H1 (cell line): ENCODE results near the gene UCHL1. TPM values are rescaled to one million over a fixed set of nuclear protein-coding genes. Genes with fewer than 3 reads are reported as not detected.

Source experiments
- CTCF ChIA-PET: fragments of 300-600 bp; sonication (Branson Sonifier 250); formaldehyde crosslinking; loops from one replicate; lab custom pipeline; 2021; ENCODE audit not compliant: partially characterized antibody; lab: Charles Lee
- POLR2A ChIA-PET: fragments of 300-600 bp; sonication (Branson Sonifier 250); formaldehyde crosslinking; loops from one replicate; lab custom pipeline; 2021; ENCODE audit warnings: inconsistent platforms; ENCODE audit not compliant: partially characterized antibody; lab: Charles Lee
- DNase-seq, 2 experiments: peaks; one replicate each; pipeline versions ENCODE4 v3.0.0 to v3.0.0-alpha.2; 2010 to 2022; ENCODE audit warnings: low spot score in 2 of 2, low read depth in 1 of 2, mixed read lengths in 1 of 2
- FAIRE-seq: peaks from 2 replicates; lab custom pipeline; 2011; peaks lifted over from hg19 to GRCh38; lab: Jason Lieb, UNC
- H2AFZ ChIP-seq: 2 replicates; pipeline ENCODE4 v1.8.1; 2012; ENCODE audit warnings: low read length, inconsistent platforms
- H2AK5ac ChIP-seq: 2 replicates; pipeline ENCODE4 v1.6.1; 2013; ENCODE audit warnings: low read depth, low read length
- H2BK120ac ChIP-seq: replicated peaks from 2 replicates; pipeline ENCODE3; 2013; ENCODE audit warnings: low read depth, low read length, inconsistent platforms
- H2BK12ac ChIP-seq: 2 replicates; pipeline ENCODE4 v1.6.1; 2013; ENCODE audit warnings: low read depth, low read length
- H2BK15ac ChIP-seq: 2 replicates; pipeline ENCODE4 v1.6.1; 2013; ENCODE audit warnings: low read length
- H2BK20ac ChIP-seq: 2 replicates; pipeline ENCODE4 v1.6.1; 2013; ENCODE audit warnings: low read length
- H2BK5ac ChIP-seq: 2 replicates; pipeline ENCODE4 v1.6.1; 2013; ENCODE audit warnings: low read depth, low read length
- H3K14ac ChIP-seq: 2 replicates; pipeline ENCODE4 v1.6.1; 2013; ENCODE audit warnings: inconsistent platforms; ENCODE audit not compliant: insufficient read length
- H3K18ac ChIP-seq: 2 replicates; pipeline ENCODE4 v1.6.1; 2013; ENCODE audit warnings: low read length; ENCODE audit errors: extremely low read depth
- H3K23ac ChIP-seq: 2 replicates; pipeline ENCODE4 v1.6.1; 2013; ENCODE audit warnings: inconsistent platforms; ENCODE audit not compliant: insufficient read length
- H3K23me2 ChIP-seq: 2 replicates; pipeline ENCODE4 v1.6.1; 2013; ENCODE audit warnings: low read depth, low read length
- H3K27ac ChIP-seq: 2 replicates; pipeline ENCODE4 v1.6.1; 2011; ENCODE audit warnings: low read depth, low read length, inconsistent platforms
- H3K27me3 ChIP-seq, 4 experiments: replicated peaks in 1 of 4; 1 replicate in 1 of 4; 2 replicates in 3 of 4; pipeline versions ENCODE4 v1.6.1 to v1.8.1; 2011 to 2013; ENCODE audit warnings: low read length in 3 of 4, mild to moderate bottlenecking in 3 of 4, inconsistent platforms in 2 of 4, mixed read lengths in 2 of 4, moderate library complexity in 1 of 4; ENCODE audit not compliant: control insufficient read depth in 3 of 4, insufficient read depth in 3 of 4; ENCODE audit errors: extremely low read depth in 1 of 4
- H3K36me3 ChIP-seq, 4 experiments: 2 replicates each; pipeline versions ENCODE4 v1.6.1 to v1.8.1; 2011 to 2013; ENCODE audit warnings: mild to moderate bottlenecking in 4 of 4, low read length in 3 of 4, moderate library complexity in 2 of 4, control low read depth in 1 of 4, inconsistent platforms in 1 of 4; ENCODE audit not compliant: insufficient read depth in 4 of 4, control insufficient read depth in 2 of 4
- H3K4ac ChIP-seq: replicated peaks from 2 replicates; pipeline ENCODE3; 2013; ENCODE audit warnings: low read length, low read depth, mixed read lengths, inconsistent platforms; ENCODE audit not compliant: insufficient read length
- H3K4me1 ChIP-seq, 4 experiments: replicated peaks in 1 of 4; 1 replicate in 1 of 4; 2 replicates in 3 of 4; pipeline versions ENCODE4 v1.6.1 to v1.8.1; 2011 to 2013; ENCODE audit warnings: low read length in 3 of 4, inconsistent platforms in 2 of 4, mixed read lengths in 1 of 4; ENCODE audit not compliant: insufficient read depth in 4 of 4, control insufficient read depth in 3 of 4
- H3K4me2 ChIP-seq, 2 experiments: 2 replicates each; pipeline versions ENCODE4 v1.6.1 to v1.8.1; 2011 to 2013; ENCODE audit warnings: low read depth in 2 of 2, low read length in 2 of 2, control low read depth in 1 of 2, inconsistent platforms in 1 of 2, mild to moderate bottlenecking in 1 of 2; ENCODE audit not compliant: insufficient read depth in 1 of 2
- H3K4me3 ChIP-seq, 4 experiments: fragments of 200-600, 300-600 bp in 1 of 4; sonication (generic), shearing (Covaris generic), sonication (Bioruptor Twin) in 1 of 4; 2 replicates each; pipeline versions ENCODE4 v1.5.1 to v1.8.1; 2011 to 2016; ENCODE audit warnings: low read length in 4 of 4, low read depth in 3 of 4, control low read depth in 2 of 4, inconsistent platforms in 2 of 4, mild to moderate bottlenecking in 2 of 4, mixed read lengths in 1 of 4, moderate library complexity in 1 of 4; ENCODE audit not compliant: insufficient read depth in 2 of 4; ENCODE audit errors: extremely low read depth in 1 of 4
- H3K56ac ChIP-seq: replicated peaks from 2 replicates; pipeline ENCODE3; 2013; ENCODE audit warnings: low read depth, mild to moderate bottlenecking, mixed read lengths, low read length, inconsistent platforms; ENCODE audit not compliant: insufficient read length
- H3K79me1 ChIP-seq: 2 replicates; pipeline ENCODE4 v1.6.1; 2013; ENCODE audit warnings: low read depth, low read length, control low read depth
- H3K79me2 ChIP-seq, 2 experiments: 2 replicates each; pipeline versions ENCODE4 v1.6.1 to v1.8.1; 2012 to 2013; ENCODE audit warnings: low read length in 2 of 2, mild to moderate bottlenecking in 2 of 2, inconsistent platforms in 1 of 2; ENCODE audit not compliant: insufficient read depth in 2 of 2, control insufficient read depth in 1 of 2
- H3K9ac ChIP-seq, 4 experiments: replicated peaks in 1 of 4; 1 replicate in 1 of 4; 2 replicates in 3 of 4; pipeline versions ENCODE4 v1.6.1 to v1.8.1; 2011 to 2013; ENCODE audit warnings: low read depth in 3 of 4, low read length in 3 of 4, control low read depth in 2 of 4, mild to moderate bottlenecking in 2 of 4, moderate library complexity in 2 of 4, inconsistent platforms in 1 of 4; ENCODE audit errors: extremely low read depth in 1 of 4
- H3K9me3 ChIP-seq, 2 experiments: 2 replicates each; pipeline versions ENCODE4 v1.6.1 to v1.8.1; 2012 to 2013; ENCODE audit warnings: mild to moderate bottlenecking in 2 of 2, moderate library complexity in 2 of 2, control low read depth in 1 of 2, inconsistent platforms in 1 of 2, low read depth in 1 of 2, low read length in 1 of 2, mixed read lengths in 1 of 2; ENCODE audit not compliant: insufficient read depth in 2 of 2
- H4K20me1 ChIP-seq, 2 experiments: replicated peaks in 1 of 2; 2 replicates each; pipeline versions ENCODE3 to v1.8.1; 2011 to 2013; ENCODE audit warnings: inconsistent platforms in 2 of 2, low read length in 2 of 2, mild to moderate bottlenecking in 1 of 2; ENCODE audit not compliant: insufficient read depth in 2 of 2, control insufficient read depth in 1 of 2
- H4K5ac ChIP-seq: 2 replicates; pipeline ENCODE4 v1.6.1; 2013; ENCODE audit warnings: low read length, low read depth, mixed read lengths, inconsistent platforms; ENCODE audit not compliant: insufficient read length
- H4K8ac ChIP-seq: 2 replicates; pipeline ENCODE4 v1.8.0; 2013; ENCODE audit warnings: mild to moderate bottlenecking, moderate library complexity, low read length, inconsistent platforms; ENCODE audit not compliant: insufficient read depth; ENCODE audit errors: extremely low read depth
- H4K91ac ChIP-seq: replicated peaks from 2 replicates; pipeline ENCODE3; 2013; ENCODE audit warnings: low read length, mixed read lengths, inconsistent platforms; ENCODE audit not compliant: insufficient read length
- BACH1 ChIP-seq: IDR thresholded peaks from 2 replicates; pipeline ENCODE4 v1.6.1; 2012; ENCODE audit warnings: low read length, improper control_type of control experiment
- CEBPB ChIP-seq: IDR thresholded peaks from 2 replicates; pipeline ENCODE4 v1.6.1; 2012; ENCODE audit warnings: low read depth, low read length
- EP300 ChIP-seq, 2 experiments: IDR thresholded peaks; 1 replicate in 1 of 2; 2 replicates in 1 of 2; pipeline ENCODE4 v1.6.1; 2011 to 2012; ENCODE audit warnings: low read depth in 2 of 2, low read length in 2 of 2, mild to moderate bottlenecking in 2 of 2, borderline replicate concordance in 1 of 2, inconsistent platforms in 1 of 2, moderate library complexity in 1 of 2
- FOSL1 ChIP-seq: IDR thresholded peaks from 2 replicates; pipeline ENCODE4 v1.6.1; 2011; ENCODE audit warnings: mild to moderate bottlenecking, low read depth, low read length, moderate library complexity; ENCODE audit not compliant: insufficient read depth
- JUND ChIP-seq: IDR thresholded peaks from 2 replicates; pipeline ENCODE4 v1.6.1; 2011; ENCODE audit warnings: mild to moderate bottlenecking, improper control_type of control experiment, low read length
- POLR2A ChIP-seq, 2 experiments: IDR thresholded peaks; 1 replicate in 1 of 2; 2 replicates in 1 of 2; pipeline ENCODE4 v1.6.1; 2011; ENCODE audit warnings: low read depth in 2 of 2, low read length in 2 of 2, mild to moderate bottlenecking in 2 of 2; ENCODE audit errors: control extremely low read depth in 1 of 2
- POU5F1 ChIP-seq: IDR thresholded peaks from 2 replicates; pipeline ENCODE4 v1.6.1; 2011; ENCODE audit warnings: low read depth, mild to moderate bottlenecking, low read length, moderate library complexity
- RBBP5 ChIP-seq: IDR thresholded peaks from 2 replicates; pipeline ENCODE4 v1.7.1; 2012; ENCODE audit warnings: low read depth, mild to moderate bottlenecking, inconsistent platforms, low read length, moderate library complexity, borderline replicate concordance
- RNF2 ChIP-seq: fragments of 200-900, 300-1000 bp; sonication (generic); IDR thresholded peaks from 2 replicates; pipeline ENCODE4 v1.7.1; 2016; ENCODE audit warnings: borderline replicate concordance, low read depth, mild to moderate bottlenecking, antibody characterized with exemption, low read length; ENCODE audit not compliant: poor library complexity, severe bottlenecking; ENCODE audit errors: missing control alignments
- SP1 ChIP-seq: IDR thresholded peaks from 2 replicates; pipeline ENCODE4 v1.6.1; 2011; ENCODE audit warnings: low read depth, low read length
- TAF7 ChIP-seq: optimal IDR thresholded peaks from 2 replicates; pipeline ENCODE3; 2011; ENCODE audit warnings: low read depth, mild to moderate bottlenecking, inconsistent platforms, low read length, moderate library complexity, borderline replicate concordance
- TEAD4 ChIP-seq: IDR thresholded peaks from 2 replicates; pipeline ENCODE4 v1.6.1; 2012; ENCODE audit warnings: low read depth, low read length, inconsistent platforms, mixed read lengths
- USF2 ChIP-seq: IDR thresholded peaks from 2 replicates; pipeline ENCODE4 v1.6.1; 2011; ENCODE audit warnings: low read length, improper control_type of control experiment
- WGBS, 2 experiments: shearing (Covaris generic) in 1 of 2; methylation state at CpG; one replicate each; pipeline versions ENCODE4 v1.1.6 to v1.1.7; 2013 to 2015; ENCODE audit warnings: low lambda C conversion rate in 2 of 2, mixed read lengths in 2 of 2, inconsistent platforms in 1 of 2, low coverage in 1 of 2, missing lambda C conversion rate in 1 of 2; ENCODE audit not compliant: insufficient replicate concordance in 2 of 2, insufficient coverage in 1 of 2, insufficient read length in 1 of 2; ENCODE audit errors: extremely low coverage in 1 of 2, missing lambda C conversion rate in 1 of 2; 5-methylcytosine and 5-hydroxymethylcytosine counted together
- polyA plus RNA-seq, 7 experiments: library from polyadenylated mRNA; depleted of rRNA in 3 of 7; stranded (reverse) in 5 of 7; unstranded in 2 of 7; fragments of >200 nt in 5 of 7; fragments of 200-250 nt in 2 of 7; gene quantifications; 1 replicate in 5 of 7; 2 replicates in 1 of 7; 4 replicates in 1 of 7; pipeline versions ENCODE4 v1.2.1 to v1.2.3, GENCODE V29; 2011 to 2013; ENCODE audit warnings: missing spikeins in 2 of 7, mixed read lengths in 2 of 7
- total RNA-seq: library from RNA; stranded (reverse); fragmentation: NEBNext Ultra II Directional; extraction: Animal tissue kit (Norgen Biotek cat#: 25700); gene quantifications from 2 replicates; pipeline ENCODE4 v1.2.1, GENCODE V29; 2021

UCHL1 gene
- total and polyA plus RNA-seq, 2 of the 8 experiments (the other 6 are each of a cell fraction or from before 2014, with no cell fraction given): 781 to 1,717 TPM

- H2BK20ac ChIP-seq: no peak overlapping the region
- H3K36me3 ChIP-seq: no peaks in the 10 kb centered on the region
- no peak overlapping the region for H4K8ac ChIP-seq
- no peaks in the 10 kb centered on the region for H3K4me1 ChIP-seq
- no peak overlapping the region for H3K14ac ChIP-seq
- no peak overlapping the region for H2BK12ac ChIP-seq
- H3K4ac ChIP-seq: no peak overlapping the region
- H4K91ac ChIP-seq: no peak overlapping the region
- H3K18ac ChIP-seq: no peak overlapping the region
- H3K23me2 ChIP-seq: no peaks in the 10 kb centered on the region
- H2AK5ac ChIP-seq: no peak overlapping the region
- no peaks in the 10 kb centered on the region for H3K79me2 ChIP-seq
- H3K79me1 ChIP-seq: no peaks in the 10 kb centered on the region
- H4K20me1 ChIP-seq: no peaks in the 10 kb centered on the region
- FAIRE-seq (no peak), DNase-seq (no peak)
- H2AFZ ChIP-seq: no peak overlapping the region
- H2BK15ac ChIP-seq: no peak overlapping the region
- no peak overlapping the region for H3K4me2 ChIP-seq
- H3K9ac ChIP-seq: no peak overlapping the region
- H3K23ac ChIP-seq: no peak overlapping the region
- H3K27ac ChIP-seq: no peak overlapping the region
- H3K56ac ChIP-seq: no peak overlapping the region
- H3K27me3 ChIP-seq: peaks cover 0 to 1% (median 0%) of the 10 kb centered on the region in 4 experiments; a peak in 1 of 7 replicates
- POLR2A ChIA-PET: interaction anchor here (1.0 to 6.5 kb wide), 2 partner anchors 9 to 13 kb away, joined by 4 to 109 read pairs; partner anchors contain the start of gene UCHL1
- no peak overlapping the region for H3K4me3 ChIP-seq
- CTCF ChIA-PET: interaction anchor here (0.7 to 1.9 kb wide), 5 partner anchors 9 to 349 kb away, joined by 3 to 8 read pairs (median 3); no protein-coding TSS in a partner anchor
- H2BK120ac ChIP-seq: no peak overlapping the region
- no peak for TF ChIP-seq JUND
- no peak for TF ChIP-seq BACH1
- no peak for TF ChIP-seq CEBPB
- no peak for TF ChIP-seq USF2
- TF ChIP-seq SP1: no peak
- no peak for TF ChIP-seq RNF2
- no peak for TF ChIP-seq RBBP5
- no peak for TF ChIP-seq TAF7
- no peak for TF ChIP-seq POLR2A (IDR thresholded peaks at IDR 0.05; ENCODE audit: control extremely low read depth in 1 of 2, low read depth in 2 of 2, low read length in 2 of 2)
- no peak for TF ChIP-seq FOSL1
- no peak for TF ChIP-seq TEAD4
- no peak for TF ChIP-seq POU5F1
- TF ChIP-seq EP300 (IDR thresholded peaks at IDR 0.05; ENCODE audit: borderline replicate concordance in 1 of 2, low read depth in 2 of 2, low read length in 2 of 2): no peak
- H3K9me3 ChIP-seq: no peaks in the 10 kb centered on the region
- 95% methylated on average over 1 of the region's 1 CpG; no CpG with 5 or more reads in 1 of the 2 experiments for WGBS, 2 experiments
- H4K5ac ChIP-seq: no peak overlapping the region
- H2BK5ac ChIP-seq: no peak overlapping the region
Observed at GRCh38 chr4:41245983-41246382, 10.7 kb upstream of the UCHL1 start.
